H1 (cell line): ENCODE results near the gene IFIT2. TPM values are rescaled to one million over a fixed set of nuclear protein-coding genes. Genes with fewer than 3 reads are reported as not detected.

ENCODE experiments used
- CTCF ChIA-PET: fragments of 300-600 bp; sonication (Branson Sonifier 250); formaldehyde crosslinking; loops from one replicate; lab custom pipeline; 2021; ENCODE audit not compliant: partially characterized antibody; lab: Charles Lee
- POLR2A ChIA-PET: fragments of 300-600 bp; sonication (Branson Sonifier 250); formaldehyde crosslinking; loops from one replicate; lab custom pipeline; 2021; ENCODE audit warnings: inconsistent platforms; ENCODE audit not compliant: partially characterized antibody; lab: Charles Lee
- DNase-seq, 2 experiments: peaks; one replicate each; pipeline versions ENCODE4 v3.0.0 to v3.0.0-alpha.2; 2010 to 2022; ENCODE audit warnings: low spot score in 2 of 2, low read depth in 1 of 2, mixed read lengths in 1 of 2
- FAIRE-seq: peaks from 2 replicates; lab custom pipeline; 2011; peaks lifted over from hg19 to GRCh38; lab: Jason Lieb, UNC
- H2AFZ ChIP-seq: 2 replicates; pipeline ENCODE4 v1.8.1; 2012; ENCODE audit warnings: low read length, inconsistent platforms
- H2AK5ac ChIP-seq: 2 replicates; pipeline ENCODE4 v1.6.1; 2013; ENCODE audit warnings: low read depth, low read length
- H2BK120ac ChIP-seq: replicated peaks from 2 replicates; pipeline ENCODE3; 2013; ENCODE audit warnings: low read depth, low read length, inconsistent platforms
- H2BK12ac ChIP-seq: 2 replicates; pipeline ENCODE4 v1.6.1; 2013; ENCODE audit warnings: low read depth, low read length
- H2BK15ac ChIP-seq: 2 replicates; pipeline ENCODE4 v1.6.1; 2013; ENCODE audit warnings: low read length
- H2BK20ac ChIP-seq: 2 replicates; pipeline ENCODE4 v1.6.1; 2013; ENCODE audit warnings: low read length
- H2BK5ac ChIP-seq: 2 replicates; pipeline ENCODE4 v1.6.1; 2013; ENCODE audit warnings: low read depth, low read length
- H3K14ac ChIP-seq: 2 replicates; pipeline ENCODE4 v1.6.1; 2013; ENCODE audit warnings: inconsistent platforms; ENCODE audit not compliant: insufficient read length
- H3K18ac ChIP-seq: 2 replicates; pipeline ENCODE4 v1.6.1; 2013; ENCODE audit warnings: low read length; ENCODE audit errors: extremely low read depth
- H3K23ac ChIP-seq: 2 replicates; pipeline ENCODE4 v1.6.1; 2013; ENCODE audit warnings: inconsistent platforms; ENCODE audit not compliant: insufficient read length
- H3K23me2 ChIP-seq: 2 replicates; pipeline ENCODE4 v1.6.1; 2013; ENCODE audit warnings: low read depth, low read length
- H3K27ac ChIP-seq: 2 replicates; pipeline ENCODE4 v1.6.1; 2011; ENCODE audit warnings: low read depth, low read length, inconsistent platforms
- H3K27me3 ChIP-seq, 4 experiments: replicated peaks in 1 of 4; 1 replicate in 1 of 4; 2 replicates in 3 of 4; pipeline versions ENCODE4 v1.6.1 to v1.8.1; 2011 to 2013; ENCODE audit warnings: low read length in 3 of 4, mild to moderate bottlenecking in 3 of 4, inconsistent platforms in 2 of 4, mixed read lengths in 2 of 4, moderate library complexity in 1 of 4; ENCODE audit not compliant: control insufficient read depth in 3 of 4, insufficient read depth in 3 of 4; ENCODE audit errors: extremely low read depth in 1 of 4
- H3K36me3 ChIP-seq, 4 experiments: 2 replicates each; pipeline versions ENCODE4 v1.6.1 to v1.8.1; 2011 to 2013; ENCODE audit warnings: mild to moderate bottlenecking in 4 of 4, low read length in 3 of 4, moderate library complexity in 2 of 4, control low read depth in 1 of 4, inconsistent platforms in 1 of 4; ENCODE audit not compliant: insufficient read depth in 4 of 4, control insufficient read depth in 2 of 4
- H3K4ac ChIP-seq: replicated peaks from 2 replicates; pipeline ENCODE3; 2013; ENCODE audit warnings: low read length, low read depth, mixed read lengths, inconsistent platforms; ENCODE audit not compliant: insufficient read length
- H3K4me1 ChIP-seq, 4 experiments: replicated peaks in 1 of 4; 1 replicate in 1 of 4; 2 replicates in 3 of 4; pipeline versions ENCODE4 v1.6.1 to v1.8.1; 2011 to 2013; ENCODE audit warnings: low read length in 3 of 4, inconsistent platforms in 2 of 4, mixed read lengths in 1 of 4; ENCODE audit not compliant: insufficient read depth in 4 of 4, control insufficient read depth in 3 of 4
- H3K4me2 ChIP-seq, 2 experiments: 2 replicates each; pipeline versions ENCODE4 v1.6.1 to v1.8.1; 2011 to 2013; ENCODE audit warnings: low read depth in 2 of 2, low read length in 2 of 2, control low read depth in 1 of 2, inconsistent platforms in 1 of 2, mild to moderate bottlenecking in 1 of 2; ENCODE audit not compliant: insufficient read depth in 1 of 2
- H3K4me3 ChIP-seq, 4 experiments: fragments of 200-600, 300-600 bp in 1 of 4; sonication (generic), shearing (Covaris generic), sonication (Bioruptor Twin) in 1 of 4; 2 replicates each; pipeline versions ENCODE4 v1.5.1 to v1.8.1; 2011 to 2016; ENCODE audit warnings: low read length in 4 of 4, low read depth in 3 of 4, control low read depth in 2 of 4, inconsistent platforms in 2 of 4, mild to moderate bottlenecking in 2 of 4, mixed read lengths in 1 of 4, moderate library complexity in 1 of 4; ENCODE audit not compliant: insufficient read depth in 2 of 4; ENCODE audit errors: extremely low read depth in 1 of 4
- H3K56ac ChIP-seq: replicated peaks from 2 replicates; pipeline ENCODE3; 2013; ENCODE audit warnings: low read depth, mild to moderate bottlenecking, mixed read lengths, low read length, inconsistent platforms; ENCODE audit not compliant: insufficient read length
- H3K79me1 ChIP-seq: 2 replicates; pipeline ENCODE4 v1.6.1; 2013; ENCODE audit warnings: low read depth, low read length, control low read depth
- H3K79me2 ChIP-seq, 2 experiments: 2 replicates each; pipeline versions ENCODE4 v1.6.1 to v1.8.1; 2012 to 2013; ENCODE audit warnings: low read length in 2 of 2, mild to moderate bottlenecking in 2 of 2, inconsistent platforms in 1 of 2; ENCODE audit not compliant: insufficient read depth in 2 of 2, control insufficient read depth in 1 of 2
- H3K9ac ChIP-seq, 4 experiments: replicated peaks in 1 of 4; 1 replicate in 1 of 4; 2 replicates in 3 of 4; pipeline versions ENCODE4 v1.6.1 to v1.8.1; 2011 to 2013; ENCODE audit warnings: low read depth in 3 of 4, low read length in 3 of 4, control low read depth in 2 of 4, mild to moderate bottlenecking in 2 of 4, moderate library complexity in 2 of 4, inconsistent platforms in 1 of 4; ENCODE audit errors: extremely low read depth in 1 of 4
- H3K9me3 ChIP-seq, 2 experiments: 2 replicates each; pipeline versions ENCODE4 v1.6.1 to v1.8.1; 2012 to 2013; ENCODE audit warnings: mild to moderate bottlenecking in 2 of 2, moderate library complexity in 2 of 2, control low read depth in 1 of 2, inconsistent platforms in 1 of 2, low read depth in 1 of 2, low read length in 1 of 2, mixed read lengths in 1 of 2; ENCODE audit not compliant: insufficient read depth in 2 of 2
- H4K20me1 ChIP-seq, 2 experiments: replicated peaks in 1 of 2; 2 replicates each; pipeline versions ENCODE3 to v1.8.1; 2011 to 2013; ENCODE audit warnings: inconsistent platforms in 2 of 2, low read length in 2 of 2, mild to moderate bottlenecking in 1 of 2; ENCODE audit not compliant: insufficient read depth in 2 of 2, control insufficient read depth in 1 of 2
- H4K5ac ChIP-seq: 2 replicates; pipeline ENCODE4 v1.6.1; 2013; ENCODE audit warnings: low read length, low read depth, mixed read lengths, inconsistent platforms; ENCODE audit not compliant: insufficient read length
- H4K8ac ChIP-seq: 2 replicates; pipeline ENCODE4 v1.8.0; 2013; ENCODE audit warnings: mild to moderate bottlenecking, moderate library complexity, low read length, inconsistent platforms; ENCODE audit not compliant: insufficient read depth; ENCODE audit errors: extremely low read depth
- H4K91ac ChIP-seq: replicated peaks from 2 replicates; pipeline ENCODE3; 2013; ENCODE audit warnings: low read length, mixed read lengths, inconsistent platforms; ENCODE audit not compliant: insufficient read length
- ASH2L ChIP-seq: fragments of 200-600, 300-600 bp; sonication (generic); IDR thresholded peaks from one replicate; pipeline ENCODE4 v1.7.1; 2017; ENCODE audit warnings: low read length
- JUND ChIP-seq: IDR thresholded peaks from 2 replicates; pipeline ENCODE4 v1.6.1; 2011; ENCODE audit warnings: mild to moderate bottlenecking, improper control_type of control experiment, low read length
- KDM4A ChIP-seq: IDR thresholded peaks from one replicate; pipeline ENCODE4 v1.7.1; 2012; ENCODE audit warnings: low read depth, mild to moderate bottlenecking, moderate library complexity, low read length, inconsistent platforms; ENCODE audit not compliant: severe bottlenecking
- NANOG ChIP-seq: IDR thresholded peaks from 2 replicates; pipeline ENCODE4 v1.6.1; 2011; ENCODE audit warnings: low read length, low read depth, mild to moderate bottlenecking, inconsistent platforms; ENCODE audit not compliant: insufficient read depth, poor library complexity, severe bottlenecking
- SP1 ChIP-seq: IDR thresholded peaks from 2 replicates; pipeline ENCODE4 v1.6.1; 2011; ENCODE audit warnings: low read depth, low read length
- WGBS, 2 experiments: shearing (Covaris generic) in 1 of 2; methylation state at CpG; one replicate each; pipeline versions ENCODE4 v1.1.6 to v1.1.7; 2013 to 2015; ENCODE audit warnings: low lambda C conversion rate in 2 of 2, mixed read lengths in 2 of 2, inconsistent platforms in 1 of 2, low coverage in 1 of 2, missing lambda C conversion rate in 1 of 2; ENCODE audit not compliant: insufficient replicate concordance in 2 of 2, insufficient coverage in 1 of 2, insufficient read length in 1 of 2; ENCODE audit errors: extremely low coverage in 1 of 2, missing lambda C conversion rate in 1 of 2; 5-methylcytosine and 5-hydroxymethylcytosine counted together
- polyA plus RNA-seq, 7 experiments: library from polyadenylated mRNA; depleted of rRNA in 3 of 7; stranded (reverse) in 5 of 7; unstranded in 2 of 7; fragments of >200 nt in 5 of 7; fragments of 200-250 nt in 2 of 7; gene quantifications; 1 replicate in 5 of 7; 2 replicates in 1 of 7; 4 replicates in 1 of 7; pipeline versions ENCODE4 v1.2.1 to v1.2.3, GENCODE V29; 2011 to 2013; ENCODE audit warnings: missing spikeins in 2 of 7, mixed read lengths in 2 of 7
- total RNA-seq: library from RNA; stranded (reverse); fragmentation: NEBNext Ultra II Directional; extraction: Animal tissue kit (Norgen Biotek cat#: 25700); gene quantifications from 2 replicates; pipeline ENCODE4 v1.2.1, GENCODE V29; 2021

IFIT2 gene
- total and polyA plus RNA-seq, 2 of the 8 experiments (the other 6 are each of a cell fraction or from before 2014, with no cell fraction given) = 0.03 to 0.35 TPM

GRCh38 chr10:89337484-89337883, 35.6 kb downstream of the IFIT2 start:
- 85% methylated on average over 5 of the region's 6 CpGs; no CpG with 5 or more reads in 1 of the 2 experiments for WGBS, 2 experiments
- Histone ChIP-seq H4K8ac (no peak overlapping the region), H3K36me3 (no peaks in the 10 kb centered on the region), H3K9ac (no peak overlapping the region), H2BK5ac (no peak overlapping the region), H4K20me1 (no peaks in the 10 kb centered on the region), H2BK20ac (no peak overlapping the region), H3K14ac (no peak overlapping the region), H3K79me2 (no peaks in the 10 kb centered on the region), H2BK12ac (no peak overlapping the region), H3K27me3 (no peaks in the 10 kb centered on the region), H2BK120ac (no peak overlapping the region), H3K79me1 (no peaks in the 10 kb centered on the region), H3K27ac (no peak overlapping the region), H4K5ac (no peak overlapping the region), H3K4me2 (no peak overlapping the region), H2AK5ac (no peak overlapping the region), H3K4me3 (no peak overlapping the region), H2AFZ (no peak overlapping the region), H4K91ac (no peak overlapping the region), H3K4ac (no peak overlapping the region), H3K4me1 (peaks cover 5 to 15% (median 7%) of the 10 kb centered on the region in 4 experiments; a peak in 6 of 7 replicates), H3K18ac (no peak overlapping the region), H2BK15ac (no peak overlapping the region), H3K23ac (no peak overlapping the region), H3K56ac (no peak overlapping the region), H3K23me2 (0 out of 2 replicates have a peak, but pooled peaks cover 3% of the 10 kb centered on the region), H3K9me3 (no peaks in the 10 kb centered on the region)
- POLR2A ChIA-PET = interaction anchor here (1.2 kb wide), 1 partner anchor 9 kb away, joined by 3 read pairs; no protein-coding TSS in a partner anchor
- no peak for TF ChIP-seq KDM4A
- TF ChIP-seq NANOG = no peak
- TF ChIP-seq JUND = no peak
- no peak for TF ChIP-seq ASH2L
- TF ChIP-seq SP1 = no peak
- CTCF ChIA-PET = interaction anchor here (2.1 kb wide), 1 partner anchor 14 kb away, joined by 5 read pairs; no protein-coding TSS in a partner anchor
- no peak for FAIRE-seq
- no peak for DNase-seq
